HG02588 (cell line): ENCODE results near the gene SMOC1.
A peak's percentile ranks its signal among the peaks of the same experiment; 100 is the strongest.

ENCODE experiments used
- ATAC-seq: cut with Tn5 transposase; IDR thresholded peaks from one replicate; pipeline ENCODE4 v1.9.1; 2021; ENCODE audit warnings: mild to moderate bottlenecking, moderate library complexity; ENCODE audit not compliant: unreplicated experiment

The SMOC1 gene

DNA sequence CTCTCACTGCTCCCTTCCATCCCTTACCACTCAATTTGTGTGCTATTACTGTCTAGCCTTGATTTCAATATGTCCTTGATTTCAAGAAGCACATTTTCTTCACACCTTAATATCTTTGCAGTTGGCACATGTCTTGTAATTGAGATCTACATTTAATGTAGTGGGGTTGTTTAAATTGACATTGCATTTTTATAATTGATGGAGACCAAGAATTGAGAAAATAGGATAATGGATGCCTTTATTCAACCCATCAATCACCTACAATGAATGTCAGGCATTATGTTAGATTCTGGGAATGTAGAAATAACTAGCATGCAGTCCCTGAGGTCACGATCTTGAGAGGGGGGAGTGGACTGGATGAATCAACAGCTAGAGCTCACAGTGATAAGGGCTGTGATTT lies 94.6 kb downstream of the SMOC1 start:
- no peak for ATAC-seq

DNA sequence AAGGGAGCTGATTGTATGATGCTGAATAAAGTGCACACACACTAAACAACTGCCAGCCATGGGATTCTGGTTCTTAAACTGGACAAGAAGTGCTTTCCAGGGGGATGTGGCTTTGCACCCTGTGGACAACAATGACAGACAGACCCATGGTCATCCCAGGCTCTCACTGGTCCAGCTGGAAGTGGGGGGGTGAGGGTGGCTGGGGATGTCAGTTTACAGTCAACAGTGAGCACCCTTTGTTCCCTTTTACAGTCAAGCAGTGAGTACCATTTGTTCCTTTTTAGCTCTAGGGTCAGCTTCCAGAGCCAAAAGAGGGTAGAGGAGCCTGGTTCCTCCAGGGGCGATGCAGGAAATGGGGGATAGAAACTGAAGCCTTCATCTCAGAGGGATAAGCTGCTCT lies 100.7 kb downstream of the SMOC1 start:
- no peak for ATAC-seq

DNA sequence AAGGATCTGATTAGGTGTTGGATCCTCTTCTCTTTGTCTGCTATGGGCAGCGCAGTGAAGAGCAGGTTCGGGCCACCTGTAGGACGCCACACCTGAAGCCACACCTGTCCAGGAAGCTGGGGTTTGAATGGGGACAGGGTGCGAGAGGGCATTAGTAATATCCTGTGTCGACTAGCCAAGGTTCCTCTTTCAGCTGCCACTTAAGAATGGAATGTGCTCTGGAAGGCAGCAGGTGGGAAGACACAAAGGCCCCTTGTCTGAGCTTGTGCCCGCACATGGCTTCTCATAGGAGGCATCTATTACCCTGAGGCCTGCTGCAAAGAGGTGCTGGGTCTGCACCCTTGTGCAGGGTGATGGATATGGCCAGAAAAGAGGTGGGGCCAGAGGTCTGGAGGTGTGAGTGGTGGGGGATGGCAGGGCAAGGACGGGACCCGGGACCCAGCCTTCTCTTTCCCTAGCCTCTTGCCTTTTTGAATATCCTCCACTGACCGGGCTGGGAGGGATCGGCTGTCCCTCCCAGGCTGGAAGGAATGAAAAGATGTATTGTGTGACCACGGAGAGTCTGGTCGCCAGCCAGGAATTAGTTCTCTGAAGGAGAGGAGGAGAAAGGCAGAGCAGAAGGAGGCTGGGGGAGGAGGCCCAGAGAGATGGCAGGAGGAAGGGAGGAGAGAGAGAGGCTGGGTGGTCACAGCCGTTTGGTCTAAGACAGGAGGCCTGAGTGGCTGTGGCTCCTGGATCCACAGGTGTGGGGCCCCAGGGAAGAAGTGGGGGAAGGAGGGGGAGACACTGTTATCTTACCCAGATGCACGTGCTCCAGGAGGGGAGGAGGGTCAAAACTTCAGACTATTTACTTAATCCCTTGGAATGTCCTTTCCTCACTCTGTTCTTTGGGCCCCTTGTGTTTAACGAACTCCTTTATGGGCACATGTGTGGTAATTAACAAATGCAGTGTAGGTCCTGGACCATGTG lies 101.5 kb downstream of the SMOC1 start:
- ATAC-seq = no peak

GRCh38 chr14:69982220-69982839 lies 103.1 kb downstream of the SMOC1 start:
- ATAC-seq = no peak

- no peak for ATAC-seq
Measured at GRCh38 chr14:69982886-69983285, 103.7 kb downstream of the SMOC1 start.

GRCh38 chr14:69983317-69983716 lies 104.1 kb downstream of the SMOC1 start:
- no peak for ATAC-seq

DNA sequence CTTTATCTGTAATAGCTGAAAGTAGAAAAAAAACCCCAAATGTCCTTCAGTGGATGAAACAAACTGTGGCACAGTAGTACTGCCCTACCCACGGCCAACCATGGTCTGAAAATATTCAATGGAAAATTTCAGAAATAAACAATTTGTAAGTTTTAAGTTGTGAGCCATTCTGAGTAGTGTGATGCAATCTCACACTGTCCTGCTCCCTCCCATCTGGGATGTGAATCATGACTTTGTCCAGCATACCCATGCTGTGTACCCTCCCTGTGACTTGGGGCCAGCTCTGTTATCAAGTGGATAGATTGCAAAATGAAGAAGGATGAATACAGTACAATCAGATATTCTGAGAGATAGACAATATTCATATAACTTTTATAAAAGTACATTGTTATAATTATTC lies 106.2 kb downstream of the SMOC1 start:
- ATAC-seq = no peak

DNA sequence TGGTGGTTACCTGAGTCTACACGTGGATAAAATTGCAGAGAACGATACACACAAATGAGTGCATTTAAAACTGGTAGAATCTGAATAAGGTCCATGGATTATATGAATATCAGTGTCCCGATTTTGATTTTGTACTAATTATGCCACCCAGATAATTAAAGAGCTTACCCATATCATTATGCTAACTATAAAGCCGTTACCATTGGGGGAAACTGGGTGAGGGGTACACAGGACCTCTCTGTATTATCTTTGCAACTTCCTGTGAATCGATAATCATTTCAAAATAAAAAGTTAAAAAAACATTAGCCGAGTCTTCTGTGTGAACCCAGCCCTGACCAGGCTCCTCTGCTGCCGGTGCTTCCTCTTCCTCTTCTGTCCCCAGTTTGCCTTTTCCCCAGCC lies 107.1 kb downstream of the SMOC1 start:
- no peak for ATAC-seq

DNA sequence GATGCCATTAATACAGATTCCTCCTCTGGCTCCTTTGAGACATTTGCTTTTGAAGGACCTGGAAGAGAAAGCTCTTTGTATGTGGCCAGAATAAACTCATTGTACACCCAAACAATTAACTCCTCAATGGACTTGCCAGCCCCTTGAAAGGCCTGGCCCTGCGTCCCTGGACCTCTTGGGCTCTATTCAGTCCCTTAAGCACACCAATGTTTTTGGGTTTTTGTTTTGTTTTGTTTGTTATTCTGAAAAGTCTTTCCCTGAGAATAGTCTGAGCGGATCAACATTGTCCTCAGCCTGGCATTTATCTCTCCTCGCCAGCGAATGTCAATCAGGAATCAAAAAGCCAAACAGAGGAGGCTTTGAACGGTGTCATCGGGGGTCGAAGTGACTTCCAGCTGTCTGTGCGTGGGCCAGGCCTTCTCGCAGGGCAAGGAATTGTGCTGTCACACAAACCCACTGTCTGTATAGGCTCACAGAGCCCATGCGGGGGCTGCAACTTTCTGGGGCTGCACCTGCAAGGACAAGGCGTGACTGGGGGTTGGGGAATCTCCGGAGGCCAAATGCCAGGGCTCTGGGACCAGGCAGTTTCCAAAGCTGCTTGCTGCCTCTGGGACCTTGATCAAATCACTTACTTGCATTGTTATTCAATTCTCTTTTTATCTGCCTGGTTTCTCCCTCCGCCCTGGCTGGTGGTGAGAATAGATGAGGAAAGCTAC lies 108.3 kb downstream of the SMOC1 start:
- no peak for ATAC-seq

GRCh38 chr14:69988979-69989378 lies 109.8 kb downstream of the SMOC1 start:
- ATAC-seq = no peak

GRCh38 chr14:69989622-69990021 lies 110.4 kb downstream of the SMOC1 start:
- ATAC-seq = no peak

DNA sequence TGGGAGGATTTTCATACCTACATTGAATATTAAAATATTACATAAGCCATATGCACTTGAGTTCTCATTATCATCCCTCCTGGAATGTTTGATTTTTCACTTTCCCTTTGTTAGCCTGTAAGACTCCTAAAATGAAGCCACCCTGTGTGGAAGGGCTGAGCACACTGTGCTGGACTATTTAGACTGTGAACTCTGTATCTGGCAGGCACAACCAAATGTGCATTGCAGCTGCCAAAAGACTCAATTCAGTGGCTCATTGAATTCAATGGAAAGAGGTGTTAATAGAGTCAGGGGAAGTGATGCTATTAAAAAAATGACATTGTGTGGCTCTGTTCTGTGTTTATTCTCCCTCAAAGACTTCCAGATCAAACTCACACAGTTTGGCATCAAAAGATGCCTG lies 111.1 kb downstream of the SMOC1 start:
- ATAC-seq = no peak

DNA sequence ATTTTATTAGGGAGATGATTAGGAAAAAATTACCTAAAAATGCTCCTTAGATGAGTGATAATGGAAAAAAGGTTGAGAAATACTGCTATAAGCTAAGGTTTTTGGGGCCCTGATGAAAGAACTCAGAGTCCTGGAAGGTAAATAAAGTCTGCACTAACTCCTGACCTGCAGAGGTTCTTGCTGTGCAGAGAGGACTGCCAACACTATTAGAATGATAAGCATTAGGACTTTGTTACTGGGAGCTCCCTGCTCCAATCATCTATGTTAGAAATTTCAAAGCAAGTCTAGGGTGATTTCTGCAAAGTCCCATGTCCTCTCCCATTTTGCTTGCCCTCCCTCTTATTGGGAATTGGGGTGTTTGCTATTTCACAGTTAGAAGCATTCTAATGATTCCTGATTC lies 112.2 kb downstream of the SMOC1 start:
- ATAC-seq = no peak

- no peak for ATAC-seq
Measured at GRCh38 chr14:69992564-69992963, 113.3 kb downstream of the SMOC1 start.

GRCh38 chr14:69993326-69993725 lies 114.1 kb downstream of the SMOC1 start:
- no peak for ATAC-seq

- ATAC-seq = no peak
Measured at GRCh38 chr14:69994002-69994401, 114.8 kb downstream of the SMOC1 start.

DNA sequence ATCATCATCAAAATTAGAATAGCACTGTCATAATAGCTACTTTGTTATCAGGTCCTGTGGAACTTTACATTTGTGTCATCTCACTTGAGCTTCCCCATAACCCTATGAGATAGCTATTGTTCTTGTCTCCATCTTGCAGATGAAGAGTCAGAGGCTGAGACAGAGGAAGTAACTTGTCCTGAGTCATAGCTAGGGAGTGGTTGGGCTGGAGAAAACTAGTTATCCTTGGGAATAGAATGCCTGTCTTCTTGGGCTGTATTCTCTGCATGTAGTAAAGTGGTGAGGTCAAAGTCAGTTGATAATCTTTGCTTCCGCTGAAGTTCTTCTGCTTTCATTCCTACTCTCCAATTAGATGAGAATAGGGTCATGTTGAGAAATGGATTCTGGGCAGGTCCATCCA lies 117.0 kb downstream of the SMOC1 start:
- ATAC-seq = no peak

- ATAC-seq = no peak
Measured at GRCh38 chr14:69997849-69998248, 118.6 kb downstream of the SMOC1 start.

GRCh38 chr14:69999261-69999674 lies 120.1 kb downstream of the SMOC1 start:
- ATAC-seq = no peak

DNA sequence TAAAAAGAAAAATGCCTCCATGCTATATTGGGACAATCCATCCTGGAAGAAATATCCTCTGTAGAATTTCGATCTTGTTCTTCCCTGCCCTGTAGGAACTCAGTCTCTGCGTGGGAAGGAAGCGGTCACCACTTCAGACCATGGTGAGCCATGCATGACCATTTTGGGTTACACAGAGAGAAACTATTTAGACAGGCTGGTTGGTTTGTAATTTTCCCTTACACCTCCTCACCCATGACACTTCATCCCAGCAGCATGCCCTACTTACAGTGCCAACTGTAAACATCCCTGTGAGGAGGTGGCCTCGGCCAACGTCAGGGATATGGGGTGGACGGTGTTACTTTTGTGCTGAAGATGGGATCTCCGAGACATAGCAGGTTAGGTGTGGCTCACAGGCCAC lies 121.4 kb downstream of the SMOC1 start:
- peak; percentile 47 for ATAC-seq

DNA sequence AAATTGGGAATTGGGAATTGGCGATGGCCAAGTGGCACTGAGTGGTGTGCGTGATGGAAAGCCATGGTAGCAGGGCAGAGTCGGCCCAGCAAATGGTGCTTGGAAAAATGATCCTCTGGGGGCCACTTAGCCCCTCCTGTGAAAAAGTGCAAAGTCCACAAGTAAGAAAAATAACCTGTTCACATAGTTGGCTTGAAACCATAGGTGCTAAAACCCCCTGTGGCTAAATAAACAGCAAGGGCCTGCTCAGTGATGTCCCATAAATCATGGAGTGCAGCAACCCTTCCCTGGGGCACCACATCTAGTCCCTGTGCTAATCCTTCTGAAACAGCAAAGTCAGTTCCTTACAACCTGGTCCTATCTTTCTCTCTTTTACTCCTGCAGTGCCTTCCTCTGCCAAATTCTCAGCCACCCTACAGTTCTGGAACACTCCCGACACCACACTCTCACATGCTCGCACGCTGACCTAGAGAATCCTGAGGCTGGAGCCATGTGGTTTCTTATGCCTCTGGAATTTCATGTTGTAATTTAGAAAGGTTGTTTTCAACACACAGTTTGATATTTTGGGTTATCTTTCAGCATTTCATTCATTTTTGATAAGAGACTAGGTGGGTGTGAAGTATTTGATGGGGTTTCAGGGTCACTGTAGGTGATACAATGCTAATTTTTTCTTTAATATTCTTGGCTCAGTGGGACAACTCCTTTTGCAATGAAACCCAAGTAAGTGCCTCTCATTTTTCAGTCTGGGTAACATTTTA lies 123.6 kb downstream of the SMOC1 start:
- ATAC-seq = no peak
